GM12892 (cell line): Measurements from ENCODE around the gene CEACAM16.

ENCODE experiments used
- POLR2A ChIP-seq: IDR thresholded peaks from 2 replicates; pipeline ENCODE4 v1.6.1; 2011; ENCODE audit warnings: low read depth, low read length, control low read depth
- POLR2AphosphoS5 ChIP-seq: IDR thresholded peaks from 2 replicates; pipeline ENCODE4 v1.6.1; 2011; ENCODE audit warnings: low read depth, low read length, control low read depth
- TAF1 ChIP-seq: IDR thresholded peaks from 2 replicates; pipeline ENCODE4 v1.6.1; 2011; ENCODE audit warnings: low read depth, mild to moderate bottlenecking, control low read depth, low read length, borderline replicate concordance

DNA sequence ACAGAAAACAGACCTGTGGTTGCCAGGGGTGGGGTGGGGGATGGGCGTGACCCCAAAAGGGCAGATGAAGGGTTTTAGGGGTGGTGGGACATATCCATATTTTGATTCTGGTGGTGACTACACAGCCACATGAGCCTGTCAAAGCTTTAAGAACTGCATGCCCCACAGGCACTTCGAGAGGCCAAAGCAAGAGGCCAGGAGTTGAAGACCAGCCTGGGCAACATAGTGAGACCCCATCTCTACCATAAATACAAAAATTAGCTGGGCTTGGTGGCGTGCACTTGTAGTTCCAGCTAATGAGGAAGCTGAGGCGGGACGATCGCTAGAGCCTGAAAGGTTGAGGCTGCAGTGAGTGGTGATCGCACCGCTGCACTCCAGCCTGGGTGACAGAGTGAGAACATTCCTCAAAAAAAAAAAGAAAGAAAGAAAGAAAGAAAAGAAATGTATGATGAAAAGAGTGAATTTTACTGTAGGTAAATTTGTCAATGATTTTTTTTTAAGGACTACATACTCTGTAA lies 30.6 kb downstream of the CEACAM16 start:
- TF ChIP-seq POLR2AphosphoS5: no peak
- TF ChIP-seq TAF1: no peak
- no peak for TF ChIP-seq POLR2A
